ENCODE measurements around the gene ATP8A1.

GRCh38 chr4:42642845-42643615 is 13.9 kb downstream of the ATP8A1 start:
- no peak for TF ChIP-seq POLR2A (IDR thresholded peaks at IDR 0.05)
- TF ChIP-seq CTCF (IDR thresholded peaks at IDR 0.05): no peak
- no peak for TF ChIP-seq POLR2AphosphoS5 (IDR thresholded peaks at IDR 0.05)
- no peak for TF ChIP-seq EP300 (IDR thresholded peaks at IDR 0.05)
